ENCODE measurements around the gene ACOXL.

ACOXL gene

DNA sequence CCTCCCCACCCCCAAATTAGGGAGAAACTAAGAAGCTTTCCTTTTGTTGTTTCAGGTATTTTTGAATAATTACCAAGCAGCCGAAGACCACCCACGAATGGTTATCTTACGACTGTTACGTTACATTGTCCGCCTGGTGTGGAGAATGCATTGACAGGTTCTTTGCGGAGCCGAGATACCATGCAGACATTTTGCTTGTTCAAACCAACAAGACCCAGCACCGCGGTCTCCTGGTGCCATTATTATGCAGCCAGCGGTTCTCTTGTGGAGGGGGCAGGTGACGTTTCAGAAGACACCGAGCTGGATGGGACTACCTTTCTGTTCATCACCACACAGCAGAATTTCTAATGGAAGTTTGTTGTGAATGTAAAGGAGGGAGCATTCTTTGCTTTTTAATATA is 431.7 kb downstream of the ACOXL start:
- no peak for DNase-seq (ENCODE audit: low read depth in 3 of 3)

DNA sequence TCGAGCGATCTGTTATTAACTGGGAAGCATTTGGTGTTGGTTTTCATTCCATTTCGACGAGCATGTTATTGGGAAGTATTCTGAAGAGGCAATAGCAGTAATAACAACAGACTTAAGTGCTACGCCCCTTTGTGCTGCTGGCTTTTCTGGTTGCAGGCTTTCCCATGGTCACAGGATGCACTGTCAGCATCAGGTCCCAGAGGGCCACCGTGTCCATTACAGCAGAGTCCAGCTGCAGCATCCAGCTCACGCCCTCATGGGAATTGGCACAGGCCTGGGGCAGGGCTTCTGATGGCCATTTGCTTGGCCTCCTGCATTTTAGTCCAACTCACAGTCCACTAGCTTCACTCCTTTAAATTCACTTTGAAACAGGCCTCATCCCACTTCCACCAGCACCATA is 432.7 kb downstream of the ACOXL start:
- DNase-seq (ENCODE audit: low read depth in 3 of 3), result no peak

DNA sequence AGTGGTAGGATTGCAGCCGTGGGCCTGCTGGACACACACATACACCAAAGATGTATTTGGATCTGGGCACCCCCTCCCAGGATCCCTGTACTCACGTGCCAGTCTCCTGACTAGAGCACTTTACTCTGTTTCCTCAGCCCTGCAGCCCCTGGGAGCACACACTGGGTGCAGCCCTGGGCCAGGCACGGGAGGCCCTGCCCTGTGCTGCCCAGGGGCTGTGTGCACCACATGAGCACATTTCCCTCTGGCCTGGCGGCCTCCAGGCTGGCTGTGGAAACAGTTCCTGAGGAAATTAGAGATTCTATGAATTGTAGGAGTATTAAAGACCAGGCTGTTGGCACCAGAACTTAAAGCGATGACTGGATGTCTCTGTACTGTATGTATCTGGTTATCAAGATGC is 433.7 kb downstream of the ACOXL start:
- no peak for DNase-seq (ENCODE audit: low read depth in 3 of 3)

DNA sequence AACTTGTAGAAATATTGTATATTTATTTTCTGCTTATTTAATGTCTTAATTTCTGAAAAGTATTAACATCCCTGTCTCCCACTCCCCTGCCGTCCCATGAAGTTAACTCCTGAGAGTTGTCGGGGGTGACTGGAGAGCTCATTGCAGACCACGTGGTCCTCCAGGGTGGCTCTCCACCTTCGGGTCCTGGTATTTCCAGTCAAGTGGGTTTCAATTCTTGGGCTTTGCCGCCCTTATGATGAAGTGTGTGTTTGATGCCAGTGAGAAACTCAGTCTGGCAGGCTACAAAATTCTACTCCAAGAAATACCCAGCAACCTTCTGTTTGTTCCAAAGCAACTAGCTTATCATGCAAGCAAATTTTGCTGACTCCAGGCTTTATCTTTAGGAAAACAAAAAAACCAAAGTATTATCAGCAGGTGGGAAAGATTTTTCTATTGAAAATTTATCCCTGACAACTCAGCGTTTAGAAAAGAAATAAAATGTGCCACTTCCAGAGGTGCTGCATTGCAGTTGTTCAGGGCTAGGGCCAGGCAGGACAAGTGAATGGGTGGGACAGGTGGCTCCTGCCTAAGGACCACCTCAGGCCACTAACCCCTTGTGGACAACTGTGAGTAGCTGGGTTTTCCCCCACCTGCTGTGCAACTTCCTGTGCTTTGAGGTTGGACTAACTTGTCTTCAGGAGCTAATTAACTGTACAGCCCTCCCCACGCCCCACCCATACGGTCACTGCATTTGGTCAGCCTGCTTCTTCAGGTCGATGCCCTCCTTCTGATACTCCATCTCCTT is 434.9 kb downstream of the ACOXL start:
- DNase-seq (ENCODE audit: low read depth in 3 of 3), result no peak

DNA sequence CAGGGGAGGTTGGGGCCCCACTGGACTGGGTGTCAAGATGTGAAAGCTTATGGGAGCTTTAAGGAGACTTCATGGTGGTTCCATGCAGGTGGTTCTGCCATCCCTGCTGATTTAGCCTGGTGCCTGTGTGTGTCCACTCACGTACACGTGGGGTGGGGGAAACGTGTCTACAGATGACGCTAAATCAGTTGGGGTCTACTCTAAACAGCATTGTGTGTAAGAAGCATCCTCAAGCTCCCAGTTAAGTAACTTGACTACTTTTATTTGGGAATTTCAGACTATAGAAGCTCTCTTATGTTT is 435.4 kb downstream of the ACOXL start:
- no peak for DNase-seq (ENCODE audit: low read depth in 3 of 3)

All from stimulated activated CD4-positive, alpha-beta T cell treated with anti-CD3 and anti-CD28 coated beads, TNF-alpha, amount 100 ng/mL, for 48 hours (primary cell).